GM18519 (cell line): Measurements from ENCODE around the gene PGLYRP1.

ENCODE experiments used
- ATAC-seq: cut with Tn5 transposase; IDR thresholded peaks from one replicate; pipeline ENCODE4 v1.9.1; 2021; ENCODE audit warnings: mild to moderate bottlenecking, moderate library complexity; ENCODE audit not compliant: unreplicated experiment, low FRiP score

The PGLYRP1 gene

GRCh38 chr19:46033401-46033800 is 10.5 kb upstream of the PGLYRP1 start:
- ATAC-seq, result no peak

GRCh38 chr19:46032597-46033025 is 9.8 kb upstream of the PGLYRP1 start:
- ATAC-seq, result no peak

GRCh38 chr19:46031781-46032596 is 9.1 kb upstream of the PGLYRP1 start:
- ATAC-seq, result no peak

- ATAC-seq, result no peak
Observed at GRCh38 chr19:46030812-46031550, 8.1 kb upstream of the PGLYRP1 start.

GRCh38 chr19:46025835-46026234 is 3.0 kb upstream of the PGLYRP1 start:
- ATAC-seq, result no peak

GRCh38 chr19:46023311-46023779 is 492 bp upstream of the PGLYRP1 start:
- ATAC-seq, result no peak

- ATAC-seq, result no peak
Observed at GRCh38 chr19:46022061-46022430, 807 bp downstream of the PGLYRP1 start.

GRCh38 chr19:46021531-46022041 is 1.3 kb downstream of the PGLYRP1 start:
- no peak for ATAC-seq

GRCh38 chr19:46020819-46021125 is 2.1 kb downstream of the PGLYRP1 start:
- ATAC-seq, result no peak

- ATAC-seq, result no peak
Observed at GRCh38 chr19:46019270-46019669, 3.6 kb downstream of the PGLYRP1 start.

GRCh38 chr19:46018729-46019251 is 4.1 kb downstream of the PGLYRP1 start:
- ATAC-seq, result no peak

- ATAC-seq, result no peak
Observed at GRCh38 chr19:46017874-46018675, 4.8 kb downstream of the PGLYRP1 start.

- no peak for ATAC-seq
Observed at GRCh38 chr19:46017095-46017429, 5.8 kb downstream of the PGLYRP1 start.

GRCh38 chr19:46016426-46017094 is 6.3 kb downstream of the PGLYRP1 start:
- ATAC-seq, result no peak

- no peak for ATAC-seq
Observed at GRCh38 chr19:46015687-46016425, 7.0 kb downstream of the PGLYRP1 start.

GRCh38 chr19:46014941-46015686 is 7.7 kb downstream of the PGLYRP1 start:
- no peak for ATAC-seq

GRCh38 chr19:46014534-46014933 is 8.3 kb downstream of the PGLYRP1 start:
- no peak for ATAC-seq

GRCh38 chr19:46009530-46010510 is 13.0 kb downstream of the PGLYRP1 start:
- ATAC-seq, result no peak
